ENCODE data around the gene NRXN3.
"Not testable (repeated sequence)": the region's sequence is repeated elsewhere in the genome, so short reads cannot be mapped to it uniquely, and the experiment has no call there.

Gene NRXN3

DNA sequence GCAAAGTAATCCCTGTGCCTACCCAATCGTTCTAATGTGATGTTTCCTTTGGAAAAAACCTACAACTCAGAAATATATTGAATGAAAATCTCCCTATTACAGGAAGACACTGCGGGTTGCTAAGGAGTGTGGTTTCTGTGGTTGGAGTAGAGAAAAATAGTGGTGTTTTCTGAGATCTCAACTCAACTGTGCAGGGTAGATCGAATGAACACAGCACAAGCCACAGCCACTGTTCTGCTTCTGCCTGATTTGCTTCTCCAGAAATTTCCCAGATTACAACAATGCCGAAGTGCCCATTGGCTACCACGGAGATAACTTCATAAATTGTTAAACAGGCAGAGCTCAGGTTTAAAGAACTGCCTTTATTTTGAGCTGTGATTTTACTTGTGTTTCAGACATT is 1560.8 kb downstream of the NRXN3 start:
- DNase-seq: no peak

DNA sequence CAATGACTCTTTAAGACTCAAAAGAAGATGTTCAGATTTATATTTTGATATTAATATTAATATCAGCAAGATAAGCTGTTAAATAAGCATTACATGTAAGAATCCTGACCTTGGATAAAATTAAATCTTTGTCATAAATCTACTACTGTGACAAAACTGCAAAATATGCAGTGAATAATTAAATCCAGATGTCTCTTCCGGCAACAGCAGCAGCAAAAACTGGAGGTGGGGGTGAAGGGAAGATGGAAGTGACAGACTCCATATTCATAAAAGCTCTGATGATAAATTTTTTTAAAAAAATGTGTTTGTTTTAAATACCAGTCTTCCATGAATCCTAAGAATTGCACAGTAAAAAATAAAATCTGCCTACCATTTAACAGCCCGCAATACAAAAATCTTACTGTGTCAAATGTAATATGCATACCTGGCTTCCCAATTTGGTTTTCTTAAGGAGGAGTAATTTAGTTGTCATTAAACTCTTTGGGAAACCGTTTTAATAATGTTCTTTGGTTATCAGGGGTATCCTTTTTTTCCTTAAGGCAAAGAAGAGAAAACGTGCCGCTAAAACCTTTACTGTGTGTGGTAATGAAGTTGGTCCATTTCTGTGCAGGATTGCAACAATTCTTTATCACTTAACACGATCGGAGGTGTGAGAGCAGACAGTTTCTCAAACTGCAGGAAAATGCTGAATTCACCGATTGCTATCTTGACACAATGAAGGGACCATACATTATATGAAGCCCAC is 1562.9 kb downstream of the NRXN3 start:
- DNase-seq: no peak

DNA sequence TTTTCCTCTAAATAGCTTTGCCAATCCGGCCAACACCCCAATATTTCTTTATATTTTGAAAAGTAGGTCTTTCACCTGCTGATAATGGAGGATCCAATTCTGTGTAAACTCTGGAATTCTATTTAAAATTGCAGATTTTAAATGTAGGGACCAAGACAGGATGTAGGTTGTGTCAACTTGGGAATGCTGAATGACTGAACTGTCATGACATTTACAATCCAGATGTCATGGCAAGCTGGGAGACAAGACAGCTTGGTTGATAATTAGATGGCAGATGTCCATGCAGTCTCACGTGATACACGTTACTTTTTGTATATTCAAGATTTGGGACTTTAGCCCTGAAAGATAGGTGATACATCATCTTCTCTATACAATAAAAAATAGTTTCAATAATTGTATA is 1564.0 kb downstream of the NRXN3 start:
- no peak for DNase-seq

DNA sequence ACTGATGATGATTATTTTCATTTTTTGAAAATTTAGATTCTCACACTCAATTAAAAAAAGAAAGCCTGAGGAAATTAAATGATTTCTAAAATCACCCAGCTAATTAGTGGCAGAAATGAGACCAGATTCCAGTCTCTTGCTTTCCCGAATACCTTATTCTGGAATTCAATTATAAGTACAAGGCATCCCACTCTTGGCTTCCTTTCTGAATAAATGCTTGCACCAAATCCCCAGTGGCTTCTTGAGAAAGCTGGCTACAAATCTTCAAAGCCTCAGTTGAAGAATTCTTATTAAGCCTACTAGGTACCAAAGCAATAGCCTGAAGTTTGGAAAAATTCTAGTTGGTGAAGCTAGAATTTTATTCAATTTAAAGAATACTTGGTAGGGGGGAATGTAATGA is 1564.5 kb downstream of the NRXN3 start:
- no peak for DNase-seq

DNA sequence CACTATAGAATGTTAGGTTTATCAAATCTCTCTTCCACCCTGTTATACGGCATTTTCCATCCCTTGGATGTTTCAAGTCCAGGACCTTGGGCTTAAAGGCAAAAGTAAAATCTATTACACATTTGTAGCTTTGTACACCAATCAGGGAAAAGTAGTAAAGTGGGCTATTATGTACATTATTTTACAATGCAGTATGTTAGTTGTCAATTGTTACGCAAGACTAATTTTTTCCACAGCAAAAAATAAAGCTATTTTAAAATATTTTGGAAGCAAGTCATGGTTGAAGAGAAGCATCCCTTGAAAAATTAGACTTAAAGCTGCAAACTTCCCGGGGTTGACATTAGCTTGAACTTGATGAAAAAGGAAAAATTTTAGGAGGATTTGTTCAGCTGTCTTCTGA is 1564.9 kb downstream of the NRXN3 start:
- no peak for DNase-seq

DNA sequence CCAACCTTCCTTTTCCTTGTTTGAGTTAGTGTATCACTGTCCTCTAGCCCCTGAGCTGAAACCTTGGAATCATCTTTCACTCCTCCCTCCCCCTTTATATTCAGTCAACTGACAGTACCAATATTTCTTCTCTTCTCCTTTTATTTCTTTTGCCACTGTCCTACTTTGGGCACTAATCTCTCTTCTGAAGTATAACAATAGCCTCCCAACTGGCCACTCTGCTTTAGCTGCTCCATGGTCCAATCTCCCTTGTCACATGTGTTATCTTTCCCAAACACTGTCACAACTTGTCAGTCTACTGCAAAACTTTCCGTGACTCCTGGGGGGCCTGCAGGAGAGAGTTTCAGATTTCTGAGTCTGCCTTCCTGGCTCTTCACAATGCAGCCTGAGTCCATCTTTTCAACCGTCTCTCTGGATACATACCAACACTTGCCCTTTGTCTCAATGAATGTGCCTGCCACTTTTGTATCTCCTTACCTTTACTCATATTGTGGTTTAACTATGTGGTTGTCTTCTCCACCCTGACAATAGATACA is 1570.0 kb downstream of the NRXN3 start:
- no peak for DNase-seq

DNA sequence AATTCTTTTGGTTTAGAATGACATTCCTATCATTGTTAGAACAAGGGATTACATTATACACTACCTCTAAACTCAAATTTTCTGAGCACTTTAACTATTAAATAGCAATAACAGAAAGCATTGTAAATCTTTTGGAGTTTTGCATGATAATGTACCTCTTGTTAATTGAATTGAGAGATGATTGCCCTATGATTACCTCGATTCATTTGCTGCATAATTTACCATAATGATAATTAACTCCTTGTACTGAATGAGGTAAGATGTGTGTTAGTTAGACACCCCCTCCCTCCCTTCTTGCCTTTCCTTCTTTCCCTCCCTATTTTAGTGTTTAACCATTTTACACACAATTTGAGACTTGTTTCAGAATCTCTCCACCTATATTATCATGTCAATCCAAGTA is 1572.0 kb downstream of the NRXN3 start:
- DNase-seq: no peak

DNA sequence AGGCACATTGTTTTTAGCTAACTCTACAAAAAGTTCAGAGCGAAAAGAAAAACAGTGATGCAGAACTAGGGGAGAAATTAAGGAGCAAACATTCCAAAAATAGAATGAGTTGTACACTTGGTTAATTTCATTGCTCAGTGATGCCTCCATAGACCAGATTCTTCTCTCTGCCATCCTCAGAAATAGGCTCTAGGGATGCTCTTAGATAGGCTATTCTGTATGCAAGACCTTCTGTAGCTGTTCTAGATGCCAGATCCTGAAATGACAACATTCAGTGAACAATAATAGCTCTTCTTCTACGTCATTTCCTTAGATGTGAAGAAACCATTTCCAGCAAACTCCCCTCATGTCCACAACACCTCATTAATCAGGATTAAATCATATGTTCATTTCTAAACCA is 1574.9 kb downstream of the NRXN3 start:
- DNase-seq: no peak

DNA sequence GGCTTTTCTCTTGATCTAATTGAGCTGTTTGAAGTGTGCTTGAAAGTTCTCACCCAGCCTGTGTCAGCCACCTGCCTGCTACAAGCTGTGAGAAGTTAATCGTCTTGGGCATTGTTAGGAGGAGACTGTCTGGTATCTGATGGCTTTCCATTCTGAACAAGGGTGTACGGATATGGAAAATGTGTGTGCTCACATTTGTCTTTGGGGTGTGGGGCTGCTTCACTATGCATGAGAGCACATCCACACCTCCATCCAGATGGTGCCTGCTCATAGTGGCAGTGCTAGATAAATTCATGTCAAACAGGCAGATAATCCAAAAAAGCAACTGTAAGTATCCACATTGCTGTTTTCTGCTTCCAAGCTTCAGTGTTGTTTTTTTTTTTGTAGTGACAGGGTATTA is 1578.9 kb downstream of the NRXN3 start:
- DNase-seq: no peak

DNA sequence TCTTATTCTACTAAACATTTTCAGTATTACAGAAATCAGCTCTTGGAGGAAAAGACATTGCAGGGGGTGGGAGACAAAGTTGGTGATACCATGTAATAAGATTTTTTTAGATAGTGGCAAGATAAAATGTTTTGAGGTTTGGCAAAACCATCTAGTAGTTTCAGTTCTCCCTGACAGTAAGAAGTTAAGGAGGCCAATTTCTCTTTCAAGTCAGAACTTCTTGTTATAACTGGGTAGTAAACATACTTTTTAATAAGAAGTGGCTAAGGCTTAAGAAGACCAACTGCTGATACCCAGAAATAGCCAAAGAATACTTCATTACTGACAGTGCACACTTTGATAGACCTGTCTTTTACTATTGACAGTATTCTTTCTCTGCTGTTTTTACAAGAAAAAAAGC is 1588.8 kb downstream of the NRXN3 start:
- no peak for DNase-seq

DNA sequence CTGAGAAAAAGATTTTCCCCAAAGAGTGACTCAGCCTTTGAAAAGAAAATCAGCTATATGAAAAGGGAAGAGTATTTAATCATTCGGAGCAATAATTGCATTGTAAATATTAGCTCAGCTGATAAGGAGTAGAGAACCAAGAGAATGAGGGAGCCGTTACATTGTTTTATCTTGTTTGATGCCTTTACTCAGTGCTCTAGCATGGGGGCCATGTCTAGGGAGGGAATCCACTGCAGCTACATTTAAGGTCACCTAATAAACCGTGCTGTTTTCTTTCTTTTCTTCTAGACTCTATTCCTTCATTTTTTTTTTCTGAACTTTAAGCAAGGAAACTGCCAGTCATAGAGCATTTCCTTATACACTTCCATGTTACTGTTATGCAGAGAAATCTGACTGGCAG is 1594.2 kb downstream of the NRXN3 start:
- DNase-seq: no peak

DNA sequence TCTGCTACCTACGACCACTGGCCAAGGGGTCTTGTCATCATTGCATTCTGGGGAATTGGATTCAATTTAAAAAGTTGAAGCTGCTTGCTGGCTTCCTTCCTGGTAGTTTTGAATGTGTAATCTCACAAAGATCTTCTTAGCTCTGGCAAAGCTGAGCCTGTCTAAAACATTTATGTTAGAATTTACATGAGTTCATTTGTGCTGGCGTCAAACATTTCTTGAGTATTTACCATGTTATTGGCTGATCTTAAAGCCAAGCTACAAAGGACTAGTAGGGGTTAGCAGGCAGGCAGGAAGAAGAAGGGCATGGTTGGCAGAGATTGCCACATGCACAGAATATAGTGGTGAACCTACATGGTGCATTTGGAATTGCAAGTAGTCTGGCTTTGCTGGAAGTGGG is 1596.3 kb downstream of the NRXN3 start:
- no peak for DNase-seq

DNA sequence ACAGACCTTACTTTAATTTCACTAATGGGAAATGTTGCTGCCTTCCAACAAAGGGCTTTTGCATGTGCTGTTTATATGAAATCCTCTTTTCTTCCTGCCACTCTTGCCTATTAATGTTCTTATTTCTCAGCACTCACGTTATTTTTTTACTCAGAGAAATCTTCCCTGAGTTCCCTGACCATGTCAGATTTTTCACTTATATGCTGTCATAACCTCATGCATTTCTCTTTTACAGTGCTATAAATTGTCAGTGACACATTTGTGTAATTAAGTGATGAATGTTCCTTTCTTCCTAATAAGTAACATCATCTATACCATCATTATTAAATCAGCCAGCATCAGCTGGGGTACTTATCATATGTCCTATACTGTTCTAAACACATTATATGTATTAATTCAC is 1597.1 kb downstream of the NRXN3 start:
- no peak for DNase-seq

DNA sequence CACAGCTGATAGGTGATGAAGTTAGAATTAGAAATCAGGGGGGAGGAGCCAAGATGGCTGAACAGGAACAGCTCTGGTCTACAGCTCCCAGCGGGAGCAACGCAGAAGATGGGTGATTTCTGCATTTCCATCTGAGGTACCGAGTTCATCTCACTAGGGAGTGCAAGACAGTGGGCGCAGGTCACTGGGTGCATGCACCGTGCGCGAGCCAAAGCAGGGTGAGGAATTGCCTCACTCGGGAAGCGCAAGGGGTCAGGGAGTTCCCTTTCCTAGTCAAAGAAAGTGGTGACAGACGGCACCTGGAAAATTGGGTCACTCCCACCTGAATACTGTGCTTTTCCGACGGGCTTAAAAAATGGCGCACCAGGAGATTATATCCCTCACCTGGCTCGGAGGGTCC is 1597.5 kb downstream of the NRXN3 start:
- not testable (repeated sequence) for DNase-seq

DNA sequence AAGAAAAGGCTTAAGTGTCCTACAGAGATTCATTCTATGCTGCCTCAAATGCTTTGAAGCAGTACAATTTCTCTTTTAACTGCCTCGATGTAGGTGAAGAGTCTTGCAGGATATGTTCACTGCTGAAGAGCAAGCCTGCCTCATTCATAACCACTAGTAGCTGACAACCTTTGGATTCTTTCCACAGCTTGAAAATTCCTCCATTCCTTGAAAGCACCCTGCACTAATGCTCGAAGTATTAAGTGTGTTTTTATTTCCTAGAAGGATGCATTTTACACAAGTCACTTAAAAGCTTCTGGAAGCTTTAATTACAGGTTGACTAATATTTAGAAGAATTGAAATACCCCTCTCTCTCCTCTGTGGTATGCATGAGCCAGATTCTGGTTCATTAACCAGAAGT is 1611.7 kb downstream of the NRXN3 start:
- DNase-seq: no peak

DNA sequence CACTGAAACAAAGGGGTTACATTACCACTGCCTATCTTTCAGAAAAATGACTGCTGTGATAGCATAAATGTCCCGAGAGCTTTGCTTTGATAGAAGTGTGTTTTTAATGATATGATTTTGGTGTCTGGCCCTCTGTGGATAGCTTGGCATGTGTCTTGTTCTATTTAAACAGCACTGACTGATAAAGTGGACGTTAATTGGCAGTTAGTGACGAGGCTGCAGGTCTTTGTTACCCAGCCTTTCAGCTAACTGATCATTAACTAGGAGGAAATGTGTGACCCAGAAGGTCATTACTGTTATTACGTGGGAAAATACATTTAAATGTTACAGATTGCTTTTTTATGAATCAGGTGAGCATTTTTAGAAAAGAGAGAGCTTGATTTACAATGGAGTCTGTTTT is 1612.9 kb downstream of the NRXN3 start:
- no peak for DNase-seq

DNA sequence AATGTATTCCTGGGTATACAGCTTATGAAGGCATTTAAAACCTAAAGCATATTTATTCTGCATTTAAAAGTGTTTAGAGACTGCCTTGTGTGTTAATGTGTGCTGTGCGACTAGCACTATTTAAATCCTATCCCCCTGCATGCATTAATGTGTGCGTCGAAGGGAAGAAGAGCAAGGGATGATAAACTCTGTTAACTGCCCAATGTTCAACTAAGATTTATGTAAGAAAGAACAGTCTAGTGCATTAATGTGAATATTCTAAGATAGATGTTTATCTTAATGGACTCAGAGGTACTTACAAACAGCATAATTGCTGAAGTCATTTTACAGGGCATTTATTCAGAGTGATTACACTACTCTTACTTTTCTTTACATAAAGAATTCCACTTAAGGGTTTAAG is 1616.3 kb downstream of the NRXN3 start:
- no peak for DNase-seq

DNA sequence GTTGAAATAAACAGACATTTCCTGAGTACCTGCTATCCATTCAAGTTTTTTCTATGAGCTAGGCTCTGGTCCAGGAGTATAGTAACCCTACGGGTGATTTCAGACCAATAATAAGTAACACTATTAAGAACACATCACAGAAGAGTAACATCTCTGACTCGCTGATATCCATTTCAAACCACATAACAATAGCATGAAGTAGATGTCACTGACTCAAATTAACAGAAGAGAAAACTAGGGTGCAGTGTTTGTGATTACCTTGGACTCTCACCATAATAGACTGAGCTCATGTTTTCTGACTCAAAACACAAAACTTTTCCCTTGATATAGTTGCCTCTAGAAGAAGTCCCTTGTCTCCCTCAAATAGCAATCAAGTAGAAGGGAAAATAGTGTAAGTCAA is 1618.2 kb downstream of the NRXN3 start:
- DNase-seq: no peak

DNA sequence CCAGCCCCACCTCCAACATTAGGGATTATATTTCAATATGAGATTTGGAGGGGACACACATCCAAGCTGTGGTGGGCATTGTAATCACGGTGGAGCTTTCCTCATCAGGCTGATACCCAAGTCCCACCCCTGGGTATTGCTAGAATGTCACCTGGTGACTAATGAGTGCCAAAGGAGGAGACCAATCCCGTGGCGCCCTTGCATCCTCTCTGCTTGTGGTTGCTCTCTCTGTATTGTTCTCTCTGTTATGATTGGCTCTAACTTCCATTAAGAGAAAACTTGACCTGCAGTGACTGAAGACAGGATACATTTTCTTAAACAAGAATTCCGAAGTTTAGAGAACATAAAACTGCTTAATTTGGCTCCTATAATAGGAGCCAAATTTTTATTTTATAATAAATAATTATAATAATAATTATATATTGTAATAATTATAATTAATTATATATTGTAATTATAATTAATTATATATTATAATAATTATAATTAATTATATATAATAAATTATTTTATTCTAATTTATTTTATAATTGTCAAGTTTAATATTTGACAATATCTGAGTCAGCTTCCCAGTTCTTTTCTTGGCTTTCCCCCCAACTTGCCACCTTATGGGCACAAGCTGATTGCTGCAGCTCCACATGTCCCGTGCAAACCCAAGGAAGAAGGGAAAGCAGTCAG is 1621.0 kb downstream of the NRXN3 start:
- DNase-seq: no peak

DNA sequence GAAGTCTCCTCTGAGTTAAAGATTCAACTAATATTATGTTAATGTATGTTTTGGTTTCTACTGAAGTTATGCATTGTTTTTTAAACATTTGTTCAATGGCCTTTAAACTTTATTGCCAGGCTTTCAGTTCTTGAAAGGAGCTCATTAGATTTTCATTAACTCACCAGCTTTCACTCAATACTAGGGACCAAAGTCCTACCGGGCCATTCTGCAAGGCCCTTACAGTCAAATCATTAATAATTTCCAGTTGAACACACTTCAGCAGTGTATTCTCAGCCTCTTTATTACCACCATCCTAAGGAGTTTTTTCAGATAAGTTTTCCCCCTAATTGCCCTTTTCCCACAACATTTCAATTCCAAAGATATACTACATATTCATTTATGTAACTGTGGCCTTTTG is 1631.9 kb downstream of the NRXN3 start:
- no peak for DNase-seq

DNA sequence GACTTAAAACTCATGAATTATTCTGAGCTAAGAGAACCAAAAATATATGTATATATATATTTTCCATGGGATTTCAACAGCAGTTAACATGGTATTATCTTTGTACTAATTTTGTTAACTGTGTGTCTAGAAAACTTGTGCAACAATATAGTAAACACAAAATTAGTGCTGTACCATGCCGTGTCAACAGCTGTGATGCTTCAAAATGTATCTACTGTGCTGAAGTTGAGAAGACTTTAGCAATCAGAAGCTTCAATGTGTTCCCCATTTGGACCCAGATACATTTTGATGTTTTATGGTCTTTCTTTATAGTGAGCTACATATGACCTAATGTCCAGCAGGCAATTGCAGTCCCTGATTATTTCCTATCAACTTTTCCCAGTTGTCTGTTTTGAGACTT is 1635.5 kb downstream of the NRXN3 start:
- no peak for DNase-seq

DNA sequence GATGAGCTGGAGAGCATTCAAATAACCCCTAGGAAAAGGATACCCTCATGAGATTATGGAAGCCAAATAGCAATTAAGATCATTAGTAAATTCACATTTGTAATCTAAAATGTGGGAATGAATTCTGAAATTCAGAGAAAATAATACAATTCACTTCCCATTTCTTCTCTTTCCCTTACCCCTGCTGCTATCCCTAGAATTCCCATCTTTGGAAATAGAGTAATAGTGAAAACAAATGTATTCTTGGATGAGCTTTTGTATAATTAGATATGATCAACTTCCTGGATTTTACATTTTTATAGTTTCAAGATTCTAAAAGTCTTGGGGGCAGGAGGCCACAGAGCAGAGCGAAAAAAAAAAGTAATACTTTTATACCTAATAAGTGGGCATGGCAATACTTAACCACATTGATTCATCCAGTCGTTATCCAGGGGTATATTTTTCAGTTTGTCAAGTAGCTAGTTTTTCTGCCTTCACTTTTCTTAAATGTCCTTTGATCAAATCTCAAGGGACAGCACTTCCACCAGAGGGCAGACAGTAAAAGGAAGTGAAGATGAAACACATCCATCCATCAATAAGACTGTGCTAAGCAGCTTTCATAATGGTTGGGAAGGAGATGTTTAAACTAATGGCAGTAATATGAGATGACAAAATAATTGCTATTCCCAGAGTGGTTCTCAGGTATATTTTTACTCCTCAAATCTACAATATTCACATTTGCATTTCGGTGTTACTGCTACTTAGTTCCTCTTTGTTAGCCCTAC is 1639.9 kb downstream of the NRXN3 start:
- no peak for DNase-seq

DNA sequence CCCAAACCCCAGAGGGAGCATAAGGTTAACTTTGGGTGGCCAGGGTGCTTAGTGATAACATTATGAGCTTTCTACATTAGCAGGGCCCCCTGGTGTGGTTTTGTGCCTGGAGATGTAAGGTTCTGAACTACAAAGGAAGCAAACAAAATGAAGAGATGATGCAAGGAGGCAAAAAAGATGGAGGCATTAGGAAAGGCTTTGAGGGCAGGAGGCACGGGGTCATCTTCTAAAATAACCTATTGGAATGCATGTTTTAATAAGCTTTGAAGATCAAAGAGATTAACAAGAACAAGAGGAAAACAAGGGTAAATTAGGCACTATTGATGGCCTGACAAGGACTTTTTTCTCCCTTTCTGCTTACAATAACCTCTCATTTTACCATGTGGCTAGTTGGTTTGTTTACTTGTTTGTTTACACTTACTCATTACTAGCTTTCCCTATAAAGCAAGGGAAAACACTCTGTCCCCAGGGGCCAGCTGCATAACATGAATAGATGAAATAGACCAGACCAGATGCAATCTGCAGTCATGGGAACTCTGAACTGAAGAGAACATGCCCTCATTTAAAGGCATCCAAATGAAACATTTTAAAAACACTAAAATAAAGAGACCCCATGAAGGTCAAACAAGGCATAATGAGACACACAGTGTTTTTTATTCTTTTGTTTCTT is 1650.8 kb downstream of the NRXN3 start:
- no peak for DNase-seq

Measured in activated gamma-delta T cell treated with Interleukin-2 at 50 U/mL for 16 hours (primary cell).